HG02852 (cell line): Measurements from ENCODE around the gene TNS3.
"Not testable (repeated sequence)": the region's sequence is repeated elsewhere in the genome, so short reads cannot be mapped to it uniquely, and the experiment has no call there.

Experiments
- ATAC-seq: cut with Tn5 transposase; IDR thresholded peaks from one replicate; pipeline ENCODE4 v1.9.1; 2021; ENCODE audit warnings: mild to moderate bottlenecking, moderate library complexity; ENCODE audit not compliant: unreplicated experiment

The TNS3 gene

GRCh38 chr7:47603514-47604255, 21.8 kb upstream of the TNS3 start:
- not testable (repeated sequence) for ATAC-seq

- ATAC-seq = no peak
These were observed 20.5 kb upstream of the TNS3 start for GRCh38 chr7:47602272-47603004.

- ATAC-seq = no peak
These were observed 20.0 kb upstream of the TNS3 start for GRCh38 chr7:47601881-47602249.

GRCh38 chr7:47601119-47601880, 19.4 kb upstream of the TNS3 start:
- ATAC-seq = no peak

GRCh38 chr7:47600199-47601118, 18.5 kb upstream of the TNS3 start:
- no peak for ATAC-seq

GRCh38 chr7:47597379-47597778, 15.5 kb upstream of the TNS3 start:
- ATAC-seq = no peak

GRCh38 chr7:47596502-47597202, 14.7 kb upstream of the TNS3 start:
- no peak for ATAC-seq

- no peak for ATAC-seq
These were observed 12.5 kb upstream of the TNS3 start for GRCh38 chr7:47594406-47594805.

- no peak for ATAC-seq
These were observed 10.0 kb upstream of the TNS3 start for GRCh38 chr7:47591655-47592572.

GRCh38 chr7:47591089-47591654, 9.3 kb upstream of the TNS3 start:
- ATAC-seq = no peak

- not testable (repeated sequence) for ATAC-seq
These were observed 8.3 kb upstream of the TNS3 start for GRCh38 chr7:47590215-47590614.

- no peak for ATAC-seq
These were observed 6.9 kb upstream of the TNS3 start for GRCh38 chr7:47588704-47589225.

- no peak for ATAC-seq
These were observed 6.1 kb upstream of the TNS3 start for GRCh38 chr7:47587976-47588375.

- ATAC-seq = no peak
These were observed 5.4 kb upstream of the TNS3 start for GRCh38 chr7:47587351-47587750.

GRCh38 chr7:47586925-47587324, 5.0 kb upstream of the TNS3 start:
- ATAC-seq = no peak

GRCh38 chr7:47586161-47586670, 4.3 kb upstream of the TNS3 start:
- ATAC-seq = not testable (repeated sequence)

GRCh38 chr7:47584536-47584895, 2.6 kb upstream of the TNS3 start:
- ATAC-seq = no peak
